Naive thymus-derived CD4-positive, alpha-beta T cell (primary cell): ENCODE results near the gene IFNK. TPM values are rescaled to one million over a fixed set of nuclear protein-coding genes. Genes with fewer than 3 reads are reported as not detected.
"Not testable (repeated sequence)": the region's sequence is repeated elsewhere in the genome, so short reads cannot be mapped to it uniquely, and the experiment has no call there.

Experiments
- ATAC-seq: fragments of 150-1000 bp; cut with Tn5 transposase; 2 replicates; pipeline ENCODE4 v1.10.0; 2021; ENCODE audit warnings: mild to moderate bottlenecking, moderate library complexity
- CTCF ChIA-PET: fragments of 350-600 bp; sonication (Branson Sonifier 250); formaldehyde crosslinking; loops from one replicate; lab custom pipeline; 2021; ENCODE audit warnings: antibody characterized with exemption; lab: Charles Lee
- POLR2A ChIA-PET: fragments of 350-600 bp; sonication (Branson Sonifier 250); formaldehyde crosslinking; loops from one replicate; lab custom pipeline; 2021; ENCODE audit warnings: antibody characterized with exemption, inconsistent platforms; lab: Charles Lee
- DNase-seq, 9 donors: peaks; one replicate each; pipeline versions ENCODE4 v3.0.0 to v3.0.0-alpha.2; 2020 to 2022; ENCODE audit warnings: mixed read lengths in 1 of 9
- H3K27ac ChIP-seq: one replicate; pipeline ENCODE4 v1.7.0; 2013; ENCODE audit warnings: mild to moderate bottlenecking, low read depth, low read length, moderate library complexity
- H3K27me3 ChIP-seq, 2 donors: one replicate each; pipeline ENCODE4 v1.7.0; 2013; ENCODE audit warnings: low read length in 2 of 2, mild to moderate bottlenecking in 2 of 2, moderate library complexity in 2 of 2; ENCODE audit not compliant: control insufficient read depth in 2 of 2, insufficient read depth in 2 of 2
- H3K36me3 ChIP-seq, 3 experiments: 1 replicate in 2 of 3; 2 replicates in 1 of 3; pipeline ENCODE4 v1.7.0; 2013; ENCODE audit warnings: low read length in 3 of 3, mild to moderate bottlenecking in 3 of 3, moderate library complexity in 1 of 3; ENCODE audit not compliant: insufficient read depth in 3 of 3, control insufficient read depth in 2 of 3
- H3K4me1 ChIP-seq, 2 donors: one replicate each; pipeline ENCODE4 v1.7.0; 2013; ENCODE audit warnings: low read length in 2 of 2, mild to moderate bottlenecking in 2 of 2, moderate library complexity in 1 of 2; ENCODE audit not compliant: control insufficient read depth in 2 of 2, insufficient read depth in 2 of 2
- H3K4me3 ChIP-seq: 2 replicates; pipeline ENCODE4 v1.7.0; 2013; ENCODE audit warnings: mild to moderate bottlenecking, low read length
- H3K9me3 ChIP-seq, 3 experiments: 1 replicate in 2 of 3; 2 replicates in 1 of 3; pipeline ENCODE4 v1.7.0; 2013; ENCODE audit warnings: low read length in 3 of 3; ENCODE audit not compliant: control insufficient read depth in 2 of 3
- H3K27ac Mint-ChIP-seq, 9 donors: one replicate each; pipeline ENCODE4 v1.8.0; 2020 to 2022; ENCODE audit warnings: mixed read lengths in 9 of 9, mild to moderate bottlenecking in 8 of 9, moderate library complexity in 5 of 9, inconsistent platforms in 2 of 9
- H3K27me3 Mint-ChIP-seq, 5 donors: one replicate each; pipeline ENCODE4 v1.8.0; 2021 to 2022; ENCODE audit warnings: mixed read lengths in 5 of 5, mild to moderate bottlenecking in 1 of 5
- H3K36me3 Mint-ChIP-seq, 5 donors: one replicate each; pipeline ENCODE4 v1.8.0; 2020 to 2022; ENCODE audit warnings: mixed read lengths in 5 of 5, mild to moderate bottlenecking in 3 of 5, inconsistent platforms in 1 of 5
- H3K4me1 Mint-ChIP-seq, 7 donors: one replicate each; pipeline ENCODE4 v1.8.0; 2020 to 2022; ENCODE audit warnings: mixed read lengths in 7 of 7, mild to moderate bottlenecking in 3 of 7, inconsistent platforms in 1 of 7
- H3K4me3 Mint-ChIP-seq, 10 donors: one replicate each; pipeline ENCODE4 v1.8.0; 2020 to 2022; ENCODE audit warnings: mild to moderate bottlenecking in 10 of 10, mixed read lengths in 10 of 10, moderate library complexity in 6 of 10, inconsistent platforms in 2 of 10
- H3K9me3 Mint-ChIP-seq, 11 donors: one replicate each; pipeline ENCODE4 v1.8.0; 2020 to 2022; ENCODE audit warnings: mixed read lengths in 11 of 11, mild to moderate bottlenecking in 4 of 11, inconsistent platforms in 1 of 11, moderate library complexity in 1 of 11
- intact Hi-C, 2 donors: fragments of 100-400 bp; cut with micrococcal nuclease; formaldehyde crosslinking; loops; one replicate each; pipeline ENCODE4 v1.15.1; 2023
- polyA plus RNA-seq, 2 donors: library from polyadenylated mRNA; unstranded; fragments of 300-500 nt; fragmentation: Illumina TruSeq; gene quantifications; one replicate each; pipeline ENCODE4 v1.2.3, GENCODE V29; 2021
- total RNA-seq, 6 experiments: library from RNA in 5 of 6; stranded (reverse) in 5 of 6; gene quantifications; 1 replicate in 5 of 6; 2 replicates in 1 of 6; pipeline ENCODE4 v1.2.3 and lab custom pipeline; 2021 to 2026

IFNK gene
- total and polyA plus RNA-seq, 7 experiments from 2014 or later: not detected

DNA sequence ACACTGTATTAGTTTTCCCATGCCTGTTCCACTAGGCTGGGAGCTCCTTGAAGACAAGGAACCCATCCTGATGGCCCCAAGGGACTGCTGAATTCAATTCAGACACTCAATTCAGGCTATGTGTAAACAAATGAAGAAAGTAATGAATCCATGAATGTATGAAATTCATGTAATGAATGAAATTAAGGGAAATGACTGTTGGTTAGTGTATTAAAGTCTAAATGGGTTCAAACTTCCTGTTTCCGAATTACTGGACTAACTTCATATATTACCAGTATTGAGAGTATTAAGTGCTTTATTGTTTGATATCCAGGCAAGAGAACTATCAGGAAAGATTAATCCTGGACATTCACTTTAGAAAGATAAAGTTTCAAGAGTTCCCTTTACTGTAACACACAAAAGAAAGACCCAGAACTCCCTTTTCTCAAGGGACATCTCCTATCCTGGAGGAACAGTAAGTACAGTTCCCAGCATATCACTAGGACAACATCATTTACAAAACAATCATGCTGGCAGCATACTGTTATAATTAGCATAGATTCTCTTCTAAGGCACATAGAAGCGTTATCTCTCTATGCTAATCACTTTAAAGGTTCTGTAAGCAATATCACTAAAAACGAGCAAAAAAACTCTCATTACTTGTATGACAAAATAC lies 28.5 kb upstream of the IFNK start:
- ChIA-PET POLR2A (interaction anchor here (0.6 kb wide), 1 partner anchor 462 kb away, joined by 3 read pairs; no protein-coding TSS in a partner anchor), CTCF (no interaction called here)
- Histone ChIP-seq H3K27ac (no peak overlapping the region), H3K4me1 (no peaks in the 10 kb centered on the region), H3K27me3 (no peaks in the 10 kb centered on the region), H3K36me3 (no peaks in the 10 kb centered on the region), H3K4me3 (no peak overlapping the region), H3K9me3 (no peaks in the 10 kb centered on the region)
- ATAC-seq (no peak), DNase-seq (no peak)
- intact Hi-C loops: no loop called here
- Mint-ChIP-seq H3K4me3 (no peak overlapping the region), H3K9me3 (peaks cover 0 to 14% (median 7%) of the 10 kb centered on the region in 11 donors), H3K27ac (no peak overlapping the region), H3K4me1 (peaks cover 0 to 13% (median 0%) of the 10 kb centered on the region in 7 donors), H3K27me3 (no peaks in the 10 kb centered on the region), H3K36me3 (peaks cover 0 to 6% (median 3%) of the 10 kb centered on the region in 5 donors)

DNA sequence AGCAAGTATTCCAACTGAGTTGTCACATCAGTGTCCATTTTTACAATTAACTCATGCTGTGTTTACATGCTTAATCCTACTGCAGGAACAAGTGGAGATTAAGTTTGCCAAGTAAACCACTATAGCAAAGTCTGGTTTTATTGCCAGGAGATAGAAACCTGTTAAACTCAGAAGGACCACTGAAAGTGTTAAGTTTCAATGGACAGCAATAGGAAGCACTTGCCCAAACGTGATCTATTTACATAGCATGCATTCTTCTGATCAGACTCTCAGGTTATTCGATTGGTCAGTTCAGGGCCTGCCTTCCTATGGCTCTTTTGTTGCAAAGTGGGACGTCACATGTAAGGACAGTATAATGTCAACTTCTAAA lies 28.0 kb upstream of the IFNK start:
- DNase-seq: no peak
- intact Hi-C loops: no loop called here
- Histone ChIP-seq H3K4me3 (no peak overlapping the region), H3K36me3 (no peaks in the 10 kb centered on the region), H3K9me3 (no peaks in the 10 kb centered on the region), H3K4me1 (no peaks in the 10 kb centered on the region), H3K27ac (no peak overlapping the region), H3K27me3 (no peaks in the 10 kb centered on the region)
- Mint-ChIP-seq H3K27me3 (no peaks in the 10 kb centered on the region), H3K4me1 (peaks cover 0 to 13% (median 0%) of the 10 kb centered on the region in 7 donors), H3K9me3 (peaks cover 0 to 14% (median 7%) of the 10 kb centered on the region in 11 donors), H3K36me3 (peaks cover 0 to 6% (median 3%) of the 10 kb centered on the region in 5 donors), H3K4me3 (no peak overlapping the region), H3K27ac (no peak overlapping the region)
- ATAC-seq: no peak
- ChIA-PET CTCF (no interaction called here), POLR2A (no interaction called here)

DNA sequence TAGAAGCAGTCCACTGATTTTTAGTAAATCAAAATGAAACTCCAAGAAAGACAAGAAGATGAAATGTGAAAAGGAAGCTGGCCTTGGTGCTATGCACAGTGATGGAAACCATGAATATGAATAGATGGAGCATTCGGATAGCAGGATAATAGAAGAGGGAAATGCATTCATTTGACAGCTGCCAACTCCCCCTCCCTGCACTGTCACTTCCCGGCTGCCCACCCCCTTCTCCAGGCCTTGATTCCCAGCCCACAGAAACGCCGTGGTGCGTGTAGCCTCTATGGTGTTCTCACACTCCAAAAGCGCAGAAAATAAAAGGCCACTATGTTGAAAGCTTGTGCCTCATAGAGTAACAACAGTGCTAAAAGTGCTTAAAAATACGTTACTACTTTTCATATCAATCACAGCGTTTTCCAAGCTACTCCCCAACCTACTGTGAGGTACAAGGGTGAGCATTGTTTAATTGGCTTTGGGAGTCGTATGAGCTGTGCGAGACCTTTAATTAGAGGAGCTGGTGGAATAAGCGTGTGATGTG lies 26.1 kb upstream of the IFNK start:
- intact Hi-C loops: no loop called here
- ATAC-seq (no peak), DNase-seq (no peak)
- H3K9me3 Mint-ChIP-seq: peaks cover 0 to 11% (median 5%) of the 10 kb centered on the region in 11 donors
- peaks cover 0 to 13% (median 0%) of the 10 kb centered on the region in 7 donors for H3K4me1 Mint-ChIP-seq
- Histone ChIP-seq H3K27ac (no peak overlapping the region), H3K27me3 (no peaks in the 10 kb centered on the region), H3K9me3 (no peaks in the 10 kb centered on the region), H3K4me3 (no peak overlapping the region), H3K36me3 (no peaks in the 10 kb centered on the region), H3K4me1 (no peaks in the 10 kb centered on the region)
- peaks cover 0 to 4% (median 4%) of the 10 kb centered on the region in 5 donors for H3K36me3 Mint-ChIP-seq
- H3K27ac Mint-ChIP-seq: no peak overlapping the region
- H3K27me3 Mint-ChIP-seq: no peaks in the 10 kb centered on the region
- ChIA-PET CTCF (no interaction called here), POLR2A (no interaction called here)
- no peak overlapping the region for H3K4me3 Mint-ChIP-seq

DNA sequence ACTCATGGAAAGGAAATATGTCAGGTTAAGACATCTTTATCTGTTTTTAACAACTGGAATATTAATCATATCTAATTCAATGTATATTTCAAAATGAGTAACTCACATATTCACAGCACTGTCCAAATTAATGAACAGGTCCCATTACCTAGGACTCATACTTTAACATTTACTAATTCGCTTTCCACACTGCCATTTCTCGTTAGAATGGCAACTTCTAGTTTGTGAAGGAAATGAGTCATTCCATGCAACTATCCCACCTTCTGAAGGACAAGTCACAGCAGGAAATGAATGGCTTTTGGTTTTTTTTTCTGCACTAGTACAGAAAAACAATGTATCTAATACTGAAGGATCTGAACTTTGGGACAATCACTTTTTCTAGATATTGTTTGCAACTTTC lies 24.6 kb upstream of the IFNK start:
- H3K27ac ChIP-seq: no peak overlapping the region
- intact Hi-C loops: no loop called here
- no peak overlapping the region for H3K27ac Mint-ChIP-seq
- no peaks in the 10 kb centered on the region for H3K4me1 ChIP-seq
- no peaks in the 10 kb centered on the region for H3K27me3 ChIP-seq
- POLR2A ChIA-PET: no interaction called here
- ATAC-seq: peak; percentile 24
- peaks cover 0 to 2% (median 0%) of the 10 kb centered on the region in 5 donors for H3K36me3 Mint-ChIP-seq
- H3K4me3 Mint-ChIP-seq: peak overlapping the region in 1 of 10 donors; percentile 18
- no peak for DNase-seq
- no peaks in the 10 kb centered on the region for H3K9me3 ChIP-seq
- H3K27me3 Mint-ChIP-seq: peaks cover 0 to 3% (median 0%) of the 10 kb centered on the region in 5 donors
- CTCF ChIA-PET: no interaction called here
- H3K36me3 ChIP-seq: no peaks in the 10 kb centered on the region
- peaks cover 0 to 4% (median 0%) of the 10 kb centered on the region in 11 donors for H3K9me3 Mint-ChIP-seq
- no peak overlapping the region for H3K4me3 ChIP-seq
- H3K4me1 Mint-ChIP-seq: peaks cover 0 to 15% (median 0%) of the 10 kb centered on the region in 7 donors

DNA sequence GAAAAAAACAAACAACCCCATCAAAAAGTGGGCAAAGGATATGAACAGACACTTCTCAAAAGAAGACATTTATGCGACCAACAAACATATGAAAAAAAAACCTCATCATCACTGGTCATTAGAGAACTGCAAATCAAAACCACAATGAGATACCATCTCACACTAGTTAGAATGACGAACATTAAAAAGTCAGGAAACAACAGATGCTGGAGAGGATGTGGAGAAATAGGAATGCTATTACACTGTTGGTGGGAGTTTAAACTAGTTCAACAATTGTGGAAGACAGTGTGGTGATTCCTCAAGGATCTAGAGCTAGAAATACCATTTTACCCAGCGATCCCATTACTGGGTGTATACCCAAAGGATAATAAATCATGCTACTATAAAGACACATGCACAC lies 23.2 kb upstream of the IFNK start:
- H3K9me3 Mint-ChIP-seq, H3K4me3 Mint-ChIP-seq, POLR2A ChIA-PET, DNase-seq, intact Hi-C loops, H3K36me3 Mint-ChIP-seq, H3K27me3 ChIP-seq, H3K9me3 ChIP-seq, H3K27ac Mint-ChIP-seq, ATAC-seq, CTCF ChIA-PET, H3K27me3 Mint-ChIP-seq, H3K36me3 ChIP-seq, H3K27ac ChIP-seq, H3K4me1 ChIP-seq, H3K4me3 ChIP-seq: not testable (repeated sequence)
- peaks cover 0 to 15% (median 0%) of the 10 kb centered on the region in 7 donors for H3K4me1 Mint-ChIP-seq

DNA sequence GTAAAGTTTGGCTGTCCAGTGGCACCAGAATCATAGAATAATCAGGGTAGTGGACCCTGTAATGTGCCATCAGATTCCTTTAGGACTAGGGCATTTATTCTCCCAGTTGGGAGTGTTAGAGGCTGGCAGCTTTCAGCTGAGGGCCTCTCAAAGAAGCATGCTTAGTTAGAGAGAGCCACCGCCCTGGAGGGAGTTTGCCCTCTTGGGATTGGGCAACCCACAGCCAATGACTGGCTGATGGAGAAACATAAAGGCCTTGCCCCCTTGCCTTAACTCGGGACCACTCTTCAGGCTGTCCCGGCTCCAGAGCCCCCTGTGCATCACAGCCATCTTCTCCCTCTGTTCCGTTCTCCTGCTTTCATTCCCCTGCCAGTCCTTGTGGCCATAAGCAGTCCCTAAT lies 20.5 kb upstream of the IFNK start:
- no peak overlapping the region for H3K27ac Mint-ChIP-seq

DNA sequence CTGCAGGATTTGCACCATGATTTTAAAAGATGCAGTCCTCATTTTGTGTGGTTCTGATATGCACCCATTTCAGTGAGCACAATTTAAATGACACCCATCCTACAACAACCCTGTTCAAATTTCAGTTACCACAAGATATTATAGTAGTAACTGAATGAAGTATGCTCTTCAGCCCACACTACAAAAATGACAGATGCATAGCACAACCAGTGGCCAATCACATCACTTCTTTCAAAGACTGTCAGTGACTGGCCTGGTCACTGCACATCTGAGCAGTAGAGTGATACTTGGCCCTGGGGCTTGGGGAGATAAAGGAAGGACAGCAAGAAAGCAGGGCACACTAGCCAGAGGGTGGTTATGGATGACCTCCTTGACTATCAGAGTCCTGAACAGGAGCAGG lies 19.8 kb upstream of the IFNK start:
- Mint-ChIP-seq H3K36me3 (peaks cover 0 to 13% (median 3%) of the 10 kb centered on the region in 5 donors), H3K4me1 (peaks cover 0 to 13% (median 0%) of the 10 kb centered on the region in 7 donors), H3K4me3 (no peak overlapping the region), H3K27me3 (peaks cover 0 to 6% (median 0%) of the 10 kb centered on the region in 5 donors), H3K9me3 (peaks cover 0 to 4% (median 0%) of the 10 kb centered on the region in 11 donors), H3K27ac (no peak overlapping the region)
- Histone ChIP-seq H3K36me3 (no peaks in the 10 kb centered on the region), H3K27ac (no peak overlapping the region), H3K4me3 (no peak overlapping the region), H3K27me3 (no peaks in the 10 kb centered on the region), H3K4me1 (no peaks in the 10 kb centered on the region), H3K9me3 (no peaks in the 10 kb centered on the region)
- no peak for DNase-seq
- ChIA-PET CTCF (no interaction called here), POLR2A (no interaction called here)
- ATAC-seq: no peak
- intact Hi-C loops: no loop called here

More for the DNA sequence above, 20.5 kb upstream of the IFNK start:
- ChIA-PET CTCF (no interaction called here), POLR2A (no interaction called here)
- ATAC-seq (no peak), DNase-seq (no peak)
- intact Hi-C loops: no loop called here
- peaks cover 0 to 8% (median 3%) of the 10 kb centered on the region in 5 donors for H3K36me3 Mint-ChIP-seq
- no peak overlapping the region for H3K27ac ChIP-seq
- no peak overlapping the region for H3K4me3 ChIP-seq
- no peaks in the 10 kb centered on the region for H3K27me3 ChIP-seq
- H3K4me1 Mint-ChIP-seq: peaks cover 0 to 15% (median 0%) of the 10 kb centered on the region in 7 donors
- no peaks in the 10 kb centered on the region for H3K4me1 ChIP-seq
- no peaks in the 10 kb centered on the region for H3K36me3 ChIP-seq
- peaks cover 0 to 3% (median 0%) of the 10 kb centered on the region in 5 donors for H3K27me3 Mint-ChIP-seq
- no peaks in the 10 kb centered on the region for H3K9me3 ChIP-seq
- no peak overlapping the region for H3K4me3 Mint-ChIP-seq
- peaks cover 0 to 4% (median 0%) of the 10 kb centered on the region in 11 donors for H3K9me3 Mint-ChIP-seq
